ENCODE data around the gene PXDC1.

Gene PXDC1

GRCh38 chr6:3746119-3746691, 5.3 kb downstream of the PXDC1 start:
- DNase-seq: no peak

- DNase-seq: no peak
Measured at GRCh38 chr6:3745566-3746118, 5.9 kb downstream of the PXDC1 start.

DNA sequence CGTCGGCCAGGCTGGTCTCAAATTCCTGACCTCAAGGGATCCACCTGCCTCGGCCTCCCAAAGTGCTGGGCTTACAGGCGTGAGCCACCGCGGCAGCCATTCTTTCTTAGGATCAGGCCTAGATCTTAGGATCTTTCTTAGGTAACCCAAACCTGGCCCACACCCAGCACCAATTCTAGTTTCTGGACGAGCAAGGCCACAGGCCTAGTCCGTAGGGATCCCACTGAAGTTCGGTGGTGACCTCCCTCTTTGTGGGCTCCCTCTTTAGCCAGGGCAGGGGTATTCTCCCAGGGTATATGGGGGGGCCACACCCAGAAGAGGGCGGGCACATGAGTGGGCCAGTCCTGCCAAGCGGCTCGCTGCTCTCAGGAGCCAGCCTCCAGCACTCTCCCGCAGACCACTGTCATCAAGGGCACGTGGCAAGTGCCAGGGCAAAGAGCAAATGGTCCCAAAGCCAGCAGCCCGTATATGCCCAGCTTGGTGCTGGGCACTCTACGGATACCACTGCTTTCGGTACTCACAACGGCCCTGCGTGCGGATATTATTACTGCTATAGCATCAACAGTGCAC, 6.5 kb downstream of the PXDC1 start:
- DNase-seq: no peak

- no peak for DNase-seq
Measured at GRCh38 chr6:3744211-3744900, 7.2 kb downstream of the PXDC1 start.

DNA sequence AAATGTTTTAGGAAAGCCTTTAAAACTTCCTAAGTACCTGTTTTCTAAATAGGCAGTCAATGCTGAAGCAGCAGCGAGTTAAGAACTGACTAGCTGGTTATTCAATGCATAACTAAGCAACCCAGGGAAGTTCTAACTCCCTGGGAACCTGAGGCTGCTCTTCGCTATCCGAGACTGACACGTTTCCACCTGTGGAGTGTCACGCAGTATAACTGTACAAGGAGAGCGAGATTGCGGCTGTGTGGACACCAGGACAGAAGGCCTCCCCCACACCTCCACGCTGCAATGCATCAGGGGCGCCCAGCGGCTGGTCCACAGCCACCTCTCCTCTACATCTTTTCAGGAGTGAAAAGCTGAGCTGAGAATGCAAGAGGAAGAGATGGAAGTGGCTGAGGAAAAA, 8.0 kb downstream of the PXDC1 start:
- DNase-seq: no peak

DNA sequence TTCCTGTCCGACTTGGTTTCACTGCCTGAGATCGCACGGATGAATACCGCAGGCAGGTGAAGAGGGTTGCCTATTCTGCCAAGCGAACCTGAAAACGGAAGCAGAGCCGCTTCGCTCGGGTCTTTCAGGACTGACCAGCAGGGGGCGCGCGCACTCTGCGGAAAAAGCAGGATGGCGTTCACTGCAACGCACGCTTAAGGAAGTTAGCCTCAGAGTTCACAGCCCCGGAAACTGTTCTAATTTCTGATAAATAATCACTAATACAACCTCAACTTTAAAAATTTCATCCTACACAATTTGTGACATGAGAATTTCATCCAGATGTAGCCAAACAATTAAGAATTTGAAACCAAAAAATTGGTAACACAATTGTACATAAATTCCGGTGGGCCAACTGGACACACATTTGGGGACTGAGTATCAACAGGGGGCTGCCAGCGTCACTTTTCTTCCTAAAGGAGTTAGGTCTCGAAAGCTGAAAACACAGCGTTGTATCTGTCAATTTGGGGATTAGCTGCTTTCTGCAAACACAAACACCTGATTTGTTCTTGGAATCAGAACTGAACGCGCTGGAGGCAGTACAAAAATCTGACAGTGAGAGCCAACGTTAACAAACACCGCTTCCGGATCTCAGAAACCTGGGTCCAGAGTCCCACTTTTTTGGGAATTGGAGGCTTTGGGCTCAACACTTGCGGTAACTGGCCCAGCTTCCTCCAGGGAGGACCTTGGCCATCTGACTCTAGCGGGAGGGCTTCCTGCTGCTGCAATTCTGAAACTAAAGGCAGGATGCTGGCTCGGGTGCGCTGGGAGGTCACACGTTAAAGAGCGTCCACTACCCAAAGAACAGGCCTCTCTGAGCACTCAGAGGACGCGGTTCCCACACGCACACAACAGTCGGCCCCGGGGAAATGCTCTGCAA, 8.8 kb downstream of the PXDC1 start:
- DNase-seq: no peak

GRCh38 chr6:3742076-3742425, 9.5 kb downstream of the PXDC1 start:
- DNase-seq: no peak

- no peak for DNase-seq
Measured at GRCh38 chr6:3741477-3741871, 10.0 kb downstream of the PXDC1 start.

DNA sequence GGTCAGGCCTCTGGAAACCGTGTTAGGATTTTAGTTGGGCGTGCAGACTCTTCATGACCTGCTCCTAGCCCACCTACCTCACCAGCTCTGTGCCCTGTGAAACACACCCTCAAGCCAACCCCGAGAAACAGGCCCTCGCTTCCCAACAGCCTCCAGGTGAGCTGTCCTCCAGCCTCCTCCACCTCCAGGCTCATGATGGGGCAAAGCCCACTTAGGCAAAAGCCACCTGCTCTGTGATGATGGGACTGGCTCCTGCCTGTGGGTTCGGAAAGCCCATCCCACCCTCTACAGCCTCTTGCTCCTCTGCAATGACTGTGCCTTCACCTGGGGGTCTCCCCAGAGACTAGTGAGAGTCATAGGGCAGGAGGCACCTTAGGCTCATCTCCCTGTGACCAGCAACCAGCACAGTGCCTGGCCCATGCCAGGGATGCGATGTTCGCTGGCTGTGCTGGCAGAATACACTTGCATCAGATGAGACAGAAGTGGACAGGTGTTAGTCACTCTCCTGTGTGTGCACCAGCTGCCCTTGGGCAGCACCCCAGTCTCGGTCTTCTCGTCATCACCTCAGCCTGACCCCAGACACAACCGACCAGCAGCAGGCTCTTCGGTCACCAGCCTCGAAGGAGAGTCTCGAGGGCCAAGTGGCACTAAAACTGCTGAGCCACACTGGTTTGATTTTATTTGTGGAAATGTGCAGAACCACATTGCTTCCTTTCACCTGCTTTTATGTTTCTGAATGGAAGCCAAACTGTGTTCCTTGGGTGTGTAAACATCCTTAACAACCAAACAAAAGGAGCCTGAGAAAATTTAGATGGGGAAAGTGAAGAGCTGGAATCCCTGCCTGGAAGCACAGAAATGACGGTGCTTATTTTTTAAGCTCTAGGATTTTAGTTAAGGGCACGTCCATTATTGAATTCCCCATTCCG, 10.7 kb downstream of the PXDC1 start:
- no peak for DNase-seq

DNA sequence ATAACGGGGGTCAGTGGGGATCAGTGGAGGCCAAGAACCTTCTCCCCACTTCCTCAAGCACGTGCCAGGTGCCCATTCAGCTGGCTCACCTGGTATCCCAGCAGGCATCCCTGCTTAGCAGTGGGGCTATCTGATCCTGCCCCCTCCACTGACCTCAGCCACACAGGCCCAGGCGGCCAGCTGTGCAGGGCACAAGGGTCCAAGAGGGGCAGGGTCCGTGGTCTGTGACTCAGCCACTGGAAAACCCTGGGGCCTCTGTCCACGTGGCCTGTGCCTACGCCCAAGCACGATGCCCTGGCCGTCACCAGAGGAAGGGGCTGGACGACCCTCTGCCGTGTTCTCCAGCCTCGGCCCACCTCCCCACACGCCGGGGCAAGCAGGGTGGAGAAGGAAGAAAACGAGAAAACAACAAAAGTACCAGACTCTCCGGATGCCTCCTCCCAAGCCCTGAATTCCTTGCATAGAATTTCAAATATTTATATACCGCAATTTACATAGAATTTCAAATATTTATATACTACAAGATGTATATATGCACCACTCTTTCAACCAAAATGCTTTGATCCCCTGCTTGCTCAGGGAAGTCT, 12.1 kb downstream of the PXDC1 start:
- DNase-seq: no peak

DNA sequence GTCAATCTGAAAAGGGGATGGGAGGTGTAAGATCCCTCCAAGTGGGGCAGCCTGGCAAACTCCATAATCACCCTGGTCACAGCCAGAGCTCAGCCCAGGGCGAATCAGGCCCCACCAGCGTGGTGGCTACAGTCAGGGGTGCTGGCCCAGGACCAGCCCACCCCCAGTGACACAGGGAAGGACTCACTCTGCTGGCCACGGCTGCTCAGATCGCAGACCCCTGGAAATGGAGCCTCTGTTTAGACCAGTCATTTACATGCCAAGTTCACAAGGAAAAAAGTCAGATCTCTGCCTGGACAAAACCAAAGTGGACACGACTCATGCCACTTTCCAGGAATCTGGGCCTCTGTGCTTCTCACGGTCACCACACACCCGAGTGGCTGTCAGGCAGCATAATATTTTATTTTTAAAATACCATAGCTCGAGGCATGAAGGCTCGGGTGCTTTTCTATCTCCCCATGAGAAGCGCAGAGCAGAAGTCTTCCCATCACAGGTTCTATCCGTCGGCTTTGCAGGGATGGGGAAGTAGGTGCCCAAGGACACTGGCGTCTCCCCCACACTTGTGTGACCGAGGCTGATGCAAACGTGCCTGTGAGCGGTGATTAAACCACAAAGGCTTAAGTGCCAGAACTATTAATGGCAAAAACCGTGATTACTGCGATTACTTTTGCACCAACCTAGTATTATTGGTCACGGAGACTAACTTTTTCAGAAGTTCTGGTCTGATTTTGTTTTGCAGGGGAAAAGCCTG, 13.0 kb downstream of the PXDC1 start:
- no peak for DNase-seq

- DNase-seq: no peak
Measured at GRCh38 chr6:3737831-3738210, 13.7 kb downstream of the PXDC1 start.

DNA sequence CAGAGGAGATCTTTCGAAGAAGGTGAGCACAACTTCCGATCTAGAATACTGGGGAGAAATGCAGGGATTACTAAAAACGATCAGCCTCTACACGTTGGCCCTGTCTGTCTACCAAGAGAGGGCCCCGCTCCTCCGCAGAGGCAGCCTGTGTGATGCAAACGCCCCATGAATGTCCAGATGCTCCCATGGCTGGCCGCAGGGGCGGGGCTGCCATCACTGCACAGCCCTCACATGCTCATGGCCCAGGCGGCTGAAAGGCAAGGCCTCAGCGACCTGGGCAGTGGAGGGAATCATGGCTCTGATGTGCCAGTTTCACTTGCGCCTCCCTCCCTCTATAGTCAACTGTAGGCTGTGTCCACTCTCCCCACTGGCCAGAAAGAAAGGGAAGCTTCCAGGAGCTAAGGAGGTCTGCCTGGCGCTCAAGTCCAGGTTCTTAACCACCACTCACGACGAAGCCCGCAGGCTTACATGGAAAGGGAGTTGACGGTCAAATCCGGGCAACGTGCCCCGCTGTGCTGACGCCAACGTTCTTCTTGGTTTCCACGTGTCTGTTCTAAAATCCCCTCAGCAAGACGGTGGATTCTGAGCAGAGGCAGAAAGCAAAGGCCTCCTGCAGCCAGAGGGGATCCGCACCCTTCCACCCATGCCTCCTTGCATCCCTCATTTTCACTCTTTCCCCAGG, 14.2 kb downstream of the PXDC1 start:
- DNase-seq: no peak

DNA sequence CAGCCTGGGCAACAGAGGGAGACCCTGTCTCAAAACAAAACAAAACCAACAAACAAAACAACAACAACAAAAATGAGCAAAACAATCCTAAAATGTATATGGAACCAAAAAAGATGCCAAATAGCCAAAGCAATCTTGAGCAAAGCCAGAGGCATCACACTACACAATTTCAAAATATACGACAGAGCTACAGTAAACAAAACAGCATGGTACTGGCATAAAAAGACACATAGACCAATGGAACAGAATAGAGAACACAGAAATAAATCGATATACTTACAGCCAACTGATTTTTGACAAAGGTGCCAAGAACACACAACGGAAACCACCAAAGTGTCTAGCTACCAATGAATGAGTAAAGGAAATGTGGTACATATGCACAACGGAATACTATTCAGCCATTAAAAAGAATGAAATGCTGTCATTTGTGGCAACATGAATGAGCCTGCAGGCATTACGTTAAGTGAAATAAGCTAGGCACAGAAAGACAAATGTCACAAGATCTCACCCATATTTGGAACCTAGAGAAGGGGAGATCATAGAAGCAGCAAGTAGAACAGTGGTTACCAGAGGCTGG, 16.4 kb downstream of the PXDC1 start:
- no peak for DNase-seq

GRCh38 chr6:3734023-3734422, 17.5 kb downstream of the PXDC1 start:
- DNase-seq: no peak

DNA sequence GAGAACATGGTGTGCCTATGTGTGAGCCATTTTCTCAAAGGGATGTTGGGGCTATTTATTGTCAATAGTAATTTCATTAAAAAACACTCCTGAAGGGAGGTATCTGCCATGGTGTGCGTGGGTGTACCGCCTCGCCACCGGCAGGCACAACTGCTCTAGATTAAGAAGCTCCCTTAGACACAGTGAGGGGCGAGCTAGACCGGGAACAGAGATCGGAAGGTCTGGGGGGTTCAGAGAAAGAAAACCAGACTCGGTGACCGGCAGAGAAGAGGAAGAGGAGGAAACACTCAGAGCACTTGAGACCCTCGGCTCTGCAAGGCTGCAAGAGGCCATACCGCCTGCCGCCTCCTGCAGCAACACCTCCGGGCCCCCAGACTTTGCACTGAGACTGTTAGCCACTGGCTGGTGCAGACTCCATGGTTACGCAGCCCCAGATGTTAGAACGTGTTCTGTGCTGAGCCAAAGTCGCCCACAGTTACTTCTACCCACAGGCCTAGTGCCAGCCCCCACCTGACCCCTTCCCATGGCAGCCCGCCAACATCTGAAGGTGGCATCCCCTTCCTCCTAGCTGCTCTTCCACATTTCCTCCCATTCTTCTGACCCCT, 18.1 kb downstream of the PXDC1 start:
- DNase-seq: no peak

DNA sequence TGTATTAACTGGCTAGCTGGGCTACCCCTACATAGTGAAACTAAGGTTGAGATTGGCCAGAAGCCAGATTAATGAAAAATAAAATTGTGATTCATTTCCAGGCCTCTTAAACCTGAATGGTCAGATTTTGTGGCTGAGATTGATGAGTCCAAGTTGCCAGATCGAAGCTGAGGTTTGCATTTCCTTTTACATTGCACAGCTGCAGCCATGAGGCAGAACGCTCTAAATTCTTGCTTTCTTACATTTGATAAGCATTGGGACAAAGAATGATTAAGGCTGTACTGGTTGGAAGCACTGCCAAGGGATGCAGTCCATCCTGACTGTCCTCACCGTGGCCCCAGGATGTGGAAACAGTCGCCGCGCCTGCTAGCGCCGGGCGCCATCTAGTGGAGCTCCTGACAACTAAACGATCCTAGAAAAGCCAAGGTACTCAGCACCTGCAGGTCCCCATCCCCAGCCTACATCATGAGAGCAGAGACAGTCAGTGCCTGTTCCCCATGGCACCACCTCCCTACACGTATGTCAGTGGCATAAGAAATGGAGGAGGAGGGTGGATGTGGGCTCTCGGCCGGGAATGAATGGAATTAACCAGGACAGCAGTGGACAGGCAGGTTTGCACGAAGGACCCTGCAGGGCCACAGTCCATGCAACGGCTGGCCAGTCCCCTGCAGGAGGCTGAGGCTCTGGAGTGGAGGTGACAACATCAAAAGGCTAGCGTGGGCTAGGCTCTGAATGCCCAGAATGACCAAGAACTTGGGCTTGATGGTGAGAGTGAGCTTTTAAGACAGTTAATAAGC, 19.0 kb downstream of the PXDC1 start:
- peak; percentile 59 for DNase-seq

DNA sequence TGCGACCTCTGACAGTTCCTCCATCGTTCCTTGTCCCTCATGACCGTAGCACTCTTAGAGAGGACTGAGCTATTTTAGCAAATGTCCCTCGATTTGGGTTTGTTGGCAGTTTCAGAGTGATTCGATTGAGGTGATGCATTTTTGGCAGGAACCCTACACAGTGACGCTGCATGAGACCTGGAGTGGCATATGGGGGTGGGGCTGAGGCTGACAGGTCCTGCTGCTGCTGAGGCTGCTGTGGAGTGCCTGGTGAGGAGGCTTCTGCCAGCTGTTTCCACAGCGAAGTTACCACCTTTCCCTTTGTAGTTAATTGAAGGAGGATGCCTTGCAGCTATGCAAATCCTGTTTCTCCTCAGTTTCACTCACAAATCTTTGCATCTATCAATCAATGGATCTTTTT, 19.8 kb downstream of the PXDC1 start:
- DNase-seq: no peak

Data from amniotic stem cell (primary cell).